ENCODE results near the gene OR7G1. TPM values are rescaled to one million over a fixed set of nuclear protein-coding genes. Genes with fewer than 3 reads are reported as not detected.

OR7G1 gene
- total RNA-seq, 1 donor from 2014 or later, result not detected

- Histone ChIP-seq H3K4me3 (no peak overlapping the region), H3K4me1 (peaks cover 34% of the 10 kb centered on the region), H3K27me3 (ENCODE audit: low read depth) (no peaks in the 10 kb centered on the region), H3K9me3 (replicated peaks) (peaks cover 22% of the 10 kb centered on the region), H3K36me3 (peaks cover 21% of the 10 kb centered on the region), H3K27ac (replicated peaks) (no peak overlapping the region)
- no peak for DNase-seq
- TF ChIP-seq CTCF (IDR thresholded peaks at IDR 0.05; ENCODE audit: borderline replicate concordance), result no peak
- intact Hi-C loops (cut with micrococcal nuclease), result no loop called here
These were observed 31.3 kb upstream of the OR7G1 start for GRCh38 chr19:9146882-9147281.

- Histone ChIP-seq H3K4me1 (peaks cover 51% of the 10 kb centered on the region), H3K27me3 (ENCODE audit: low read depth) (no peaks in the 10 kb centered on the region), H3K4me3 (no peak overlapping the region), H3K27ac (replicated peaks) (no peak overlapping the region), H3K9me3 (replicated peaks) (peaks cover 22% of the 10 kb centered on the region), H3K36me3 (peaks cover 21% of the 10 kb centered on the region)
- intact Hi-C loops (cut with micrococcal nuclease), result no loop called here
- DNase-seq, result no peak
- TF ChIP-seq CTCF (IDR thresholded peaks at IDR 0.05; ENCODE audit: borderline replicate concordance), result no peak
These were observed 29.4 kb upstream of the OR7G1 start for GRCh38 chr19:9144920-9145319.

GRCh38 chr19:9140159-9140874, 24.8 kb upstream of the OR7G1 start, which contains the start of gene ZNF317:
ZNF317 (plus strand) TSS chr19:9140397; CDS start chr19:9156017, 15,620 bp downstream.
- no peak for TF ChIP-seq CTCF (IDR thresholded peaks at IDR 0.05; ENCODE audit: borderline replicate concordance)
- peak; percentile 90 for DNase-seq
- intact Hi-C loops (cut with micrococcal nuclease), result no loop called here
- H3K4me3 ChIP-seq, result peak within 1 kb of the TSS; percentile 88
- peak within 1 kb of the TSS; percentile 89 for H3K27ac ChIP-seq (replicated peaks)
- peaks cover 11% of the 10 kb centered on the region for H3K36me3 ChIP-seq
- peaks cover 39% of the 10 kb centered on the region for H3K4me1 ChIP-seq
- peaks cover 15% of the 10 kb centered on the region for H3K9me3 ChIP-seq (replicated peaks)
- no peaks in the 10 kb centered on the region for H3K27me3 ChIP-seq (ENCODE audit: low read depth)

GRCh38 chr19:9139609-9140158, 24.1 kb upstream of the OR7G1 start:
- peak overlapping the region; percentile 89 for H3K27ac ChIP-seq (replicated peaks)
- peak overlapping the region; percentile 88 for H3K4me3 ChIP-seq
- peaks cover 39% of the 10 kb centered on the region for H3K4me1 ChIP-seq
- peaks cover 5% of the 10 kb centered on the region for H3K36me3 ChIP-seq
- peaks cover 9% of the 10 kb centered on the region for H3K9me3 ChIP-seq (replicated peaks)
- peaks cover 4% of the 10 kb centered on the region for H3K27me3 ChIP-seq (ENCODE audit: low read depth)
- DNase-seq, result no peak
- TF ChIP-seq CTCF (IDR thresholded peaks at IDR 0.05; ENCODE audit: borderline replicate concordance), result no peak
- intact Hi-C loops (cut with micrococcal nuclease), result no loop called here

GRCh38 chr19:9132422-9132821, 16.9 kb upstream of the OR7G1 start:
- no peak overlapping the region for H3K27ac ChIP-seq (replicated peaks)
- peaks cover 9% of the 10 kb centered on the region for H3K4me1 ChIP-seq
- peaks cover 70% of the 10 kb centered on the region for H3K27me3 ChIP-seq (ENCODE audit: low read depth)
- TF ChIP-seq CTCF (IDR thresholded peaks at IDR 0.05; ENCODE audit: borderline replicate concordance), result no peak
- no peak for DNase-seq
- no peaks in the 10 kb centered on the region for H3K36me3 ChIP-seq
- no peaks in the 10 kb centered on the region for H3K9me3 ChIP-seq (replicated peaks)
- no peak overlapping the region for H3K4me3 ChIP-seq
- intact Hi-C loops (cut with micrococcal nuclease), result no loop called here
